Right ventricle myocardium inferior (tissue), 1 donor: ENCODE measurements around the gene MFSD1. TPM values are rescaled to one million over a fixed set of nuclear protein-coding genes. Genes with fewer than 3 reads are reported as not detected.
"Not testable (repeated sequence)": the region's sequence is repeated elsewhere in the genome, so short reads cannot be mapped to it uniquely, and the experiment has no call there.

Experiments
- ATAC-seq: fragments of 200-7000 bp; cut with Tn5 transposase; one replicate; pipeline ENCODE4 v1.9.1; 2020; ENCODE audit warnings: mild to moderate bottlenecking, moderate library complexity
- DNase-seq: peaks from one replicate; pipeline ENCODE4 v3.0.0; 2021; ENCODE audit errors: missing footprints
- intact Hi-C: fragments of 100-400 bp; cut with DNase I; formaldehyde crosslinking; loops from one replicate; pipeline ENCODE4 v1.11.0; 2022
- total RNA-seq: library from RNA; stranded (reverse); fragmentation: NEBNext Ultra II Directional; extraction: Animal tissue kit (Norgen Biotek cat#: 25700); gene quantifications from one replicate; pipeline ENCODE4 v1.2.1, GENCODE V29; 2021
- donor health status: DM: no; HTN: yes; CAD: no; lungs with severe emphysema.

The MFSD1 gene
- total RNA-seq, 1 donor from 2014 or later, result 32.2 TPM

DNA sequence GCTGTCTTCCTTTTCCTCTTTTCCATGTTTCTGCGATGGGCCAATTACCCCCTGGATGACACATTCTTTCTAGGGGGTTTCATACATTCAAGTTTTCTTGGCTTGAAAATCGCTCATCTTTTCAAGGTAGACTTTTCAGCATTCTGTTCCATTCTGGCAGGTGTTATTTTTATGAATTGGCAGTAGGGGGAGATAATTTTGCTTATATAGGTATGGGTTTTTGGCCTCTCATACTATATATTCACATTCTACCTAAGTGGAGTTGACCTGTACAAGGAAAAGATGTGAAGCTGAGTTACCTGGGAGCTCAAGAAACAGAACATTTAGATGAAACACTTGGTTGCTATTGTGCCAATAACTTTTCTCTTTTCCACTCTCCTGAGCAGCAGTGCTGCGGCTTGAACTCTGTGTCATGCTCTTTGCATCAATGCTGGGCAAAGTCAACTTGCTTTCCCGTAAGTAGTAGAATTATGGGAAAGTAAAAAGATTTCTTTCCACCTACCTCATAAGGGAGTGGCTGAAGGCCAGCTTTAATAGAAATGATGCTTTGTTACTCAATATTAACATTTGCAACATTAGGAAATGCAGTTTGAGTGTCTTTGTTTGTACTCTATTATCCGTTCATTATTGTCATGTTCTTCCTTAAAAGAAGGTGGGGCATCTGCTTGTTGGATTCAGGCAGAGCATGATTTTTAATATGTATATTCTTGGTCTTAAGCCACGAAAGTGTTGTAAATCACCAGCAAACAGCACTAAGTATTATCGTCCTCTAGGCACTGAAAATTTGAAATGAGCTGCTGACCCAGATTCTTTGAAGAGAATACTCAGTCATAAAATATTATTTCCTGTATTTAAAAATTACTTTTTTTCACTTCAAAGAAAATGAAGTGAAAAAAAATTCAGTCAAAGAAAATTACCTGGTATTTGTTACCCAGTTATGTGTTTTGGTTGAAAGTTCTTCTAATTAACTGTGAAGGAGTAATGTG is 27.7 kb upstream of the MFSD1 start:
- ATAC-seq (peak; percentile 58), DNase-seq (no peak)
- intact Hi-C loops, result loop anchor here (5.0 kb wide), 1 partner anchor 42 kb away; the partner anchor contains the start of gene RARRES1

DNA sequence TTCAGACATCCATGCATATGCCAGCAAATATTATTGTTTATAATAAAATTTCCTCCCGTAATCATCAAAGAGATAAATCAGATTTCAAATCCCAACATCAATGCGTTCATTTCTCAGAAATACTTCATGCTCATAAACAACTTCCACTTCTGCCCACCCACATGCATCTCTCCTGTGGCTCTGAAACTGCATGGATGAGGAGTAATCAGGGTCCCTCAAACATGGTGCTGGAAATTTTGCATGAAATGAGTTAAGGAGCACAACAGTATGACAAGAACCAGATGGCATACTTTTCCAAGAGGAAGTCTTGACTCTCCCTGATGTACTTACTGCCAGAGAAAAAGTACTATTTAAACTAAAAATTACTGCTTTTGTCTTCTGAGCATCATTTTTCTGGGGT is 26.9 kb upstream of the MFSD1 start:
- DNase-seq (no peak), ATAC-seq (peak; percentile 52)
- intact Hi-C loops, result loop anchor here (5.0 kb wide), 1 partner anchor 43 kb away; the partner anchor contains the start of gene RARRES1

DNA sequence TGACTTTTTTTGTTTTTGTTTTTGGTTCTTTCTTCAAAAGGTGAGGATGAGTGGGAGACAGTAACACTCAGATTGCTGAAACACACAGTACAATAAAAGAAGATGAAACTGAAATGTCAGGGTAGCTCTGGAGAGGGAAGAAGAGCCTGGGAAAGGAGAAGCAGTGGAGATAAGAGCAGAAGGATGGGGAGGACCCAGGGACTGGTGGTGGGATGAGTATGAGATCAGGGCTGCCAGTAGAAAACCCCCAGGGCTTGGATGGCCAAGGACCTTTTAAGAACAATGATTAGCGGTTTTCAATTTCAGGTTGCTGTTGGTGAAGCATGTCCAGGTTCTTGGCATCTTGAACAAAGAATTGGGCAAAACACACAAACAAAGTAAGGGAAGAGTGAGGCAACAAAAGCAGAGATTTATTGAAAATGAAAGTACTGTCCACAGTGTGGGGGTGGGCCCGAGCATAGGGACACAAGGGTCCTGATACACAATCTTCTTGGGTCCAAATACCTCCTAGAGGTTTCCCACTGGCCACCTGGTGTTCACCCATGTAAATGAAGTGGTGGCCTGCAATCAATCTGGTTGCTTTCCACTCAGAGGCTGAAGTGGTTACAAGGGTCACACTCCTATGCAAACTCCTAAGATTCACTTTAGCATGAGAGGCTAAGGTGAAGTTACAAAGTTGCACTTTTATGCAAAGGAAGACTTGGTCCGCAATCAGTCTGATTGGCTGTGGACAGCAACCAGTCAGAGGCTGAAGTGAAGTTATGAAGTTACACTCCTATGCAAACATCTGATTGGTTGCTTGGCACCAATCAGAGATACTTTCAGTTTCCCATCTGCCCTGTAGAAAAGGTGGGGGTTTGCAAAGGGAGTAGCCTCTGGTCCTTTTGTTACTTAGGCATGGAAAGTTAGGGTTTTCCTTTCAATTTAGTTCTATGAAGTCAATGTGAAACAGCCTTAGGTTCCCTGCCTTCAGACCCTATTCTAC is 26.1 kb upstream of the MFSD1 start:
- DNase-seq, result no peak
- intact Hi-C loops, result no loop called here

DNA sequence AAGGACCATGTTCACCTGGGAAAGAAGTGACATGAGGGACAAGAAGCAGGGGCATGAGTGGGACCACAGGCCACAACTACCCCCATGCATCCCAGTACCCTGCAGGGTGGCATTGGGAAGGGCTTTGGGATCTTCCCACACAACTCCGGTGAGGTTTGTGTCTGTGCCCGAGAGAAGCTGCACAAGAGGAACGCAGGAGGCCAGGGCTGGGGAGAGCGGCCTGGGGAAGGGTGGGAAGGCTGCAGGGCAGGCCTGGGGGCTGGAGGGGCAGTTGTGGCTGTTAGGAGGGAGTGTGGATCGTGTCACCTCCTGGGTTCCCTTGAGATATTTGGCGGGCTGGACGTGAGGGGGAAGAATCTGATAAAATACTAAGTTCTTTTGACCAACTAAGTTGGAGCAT is 25.3 kb upstream of the MFSD1 start:
- DNase-seq, result no peak
- intact Hi-C loops, result no loop called here

More for the DNA sequence above, 26.1 kb upstream of the MFSD1 start:
- ATAC-seq, result no peak

DNA sequence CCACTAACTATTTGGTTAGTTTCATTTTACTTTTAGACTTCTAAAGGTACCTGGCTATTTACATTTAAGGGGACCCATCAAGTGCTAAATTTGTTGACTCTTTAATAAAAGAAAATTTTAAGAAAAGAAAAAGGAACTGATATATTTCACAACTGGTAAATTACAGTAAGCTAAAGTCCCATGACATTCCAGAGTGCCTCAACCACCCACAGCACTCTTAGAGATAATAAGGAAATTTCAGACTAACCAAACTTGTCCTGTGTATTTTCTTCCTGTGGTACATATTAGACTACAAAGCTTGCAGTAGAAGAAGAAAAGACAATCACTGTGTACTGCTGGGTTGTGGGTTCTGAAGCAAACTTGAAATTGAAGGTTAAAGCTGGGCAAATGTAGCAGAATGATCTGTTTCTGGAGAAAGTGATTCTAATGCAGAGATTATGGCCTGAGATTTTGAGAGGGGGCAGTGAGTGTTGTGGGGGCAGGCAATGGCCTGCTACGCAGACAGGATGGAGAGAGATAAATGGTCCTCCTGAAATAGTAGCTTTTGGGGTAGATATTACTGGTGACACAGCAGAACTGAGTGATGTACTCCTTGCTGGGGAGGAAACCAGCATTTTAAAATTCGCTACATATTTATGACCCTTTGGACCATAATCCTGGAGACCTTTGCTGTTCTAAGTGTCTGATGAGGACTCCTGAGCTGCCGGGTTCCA is 24.5 kb upstream of the MFSD1 start:
- ATAC-seq, result no peak
- no peak for DNase-seq
- intact Hi-C loops, result no loop called here

More for the DNA sequence above, 25.3 kb upstream of the MFSD1 start:
- ATAC-seq, result no peak

DNA sequence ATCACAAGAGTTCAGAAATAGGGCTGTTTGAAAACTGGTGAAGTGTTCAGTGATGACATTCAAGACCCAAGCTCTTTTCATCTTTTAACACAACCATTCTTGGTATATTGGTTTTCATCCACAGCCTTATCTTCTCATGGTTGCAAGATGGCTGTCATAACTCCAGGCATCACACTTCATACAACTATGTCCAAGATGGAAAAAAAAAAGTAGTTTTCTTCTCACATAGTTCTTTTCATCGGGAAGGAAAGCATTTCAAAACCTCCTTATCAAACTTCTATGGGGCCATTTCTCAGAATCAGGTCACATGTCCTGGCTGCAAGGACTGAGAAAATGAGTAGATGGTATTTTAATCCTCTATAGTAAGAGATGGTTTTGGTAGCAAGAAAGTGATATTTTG is 21.1 kb upstream of the MFSD1 start:
- ATAC-seq (no peak), DNase-seq (no peak)
- intact Hi-C loops, result no loop called here

DNA sequence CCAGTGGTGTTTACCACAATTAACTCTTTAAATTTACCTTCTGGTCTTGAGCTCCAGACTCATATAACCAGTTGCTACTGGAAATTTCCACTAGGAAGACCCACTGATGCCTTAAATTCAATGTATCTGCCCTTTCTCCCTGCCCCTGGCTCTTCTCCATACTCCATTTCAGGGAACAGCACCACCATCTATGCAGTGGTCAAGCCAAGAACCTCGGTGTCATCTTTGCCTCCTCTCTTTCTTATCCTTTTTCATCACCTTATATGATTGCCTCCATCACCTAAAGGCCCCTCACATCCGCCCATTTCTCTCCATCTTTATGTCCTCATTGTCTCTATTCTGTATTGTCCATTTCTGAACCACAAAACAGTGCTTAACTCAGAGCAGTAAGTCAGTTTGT is 20.7 kb upstream of the MFSD1 start:
- ATAC-seq, result no peak
- intact Hi-C loops, result no loop called here
- no peak for DNase-seq

DNA sequence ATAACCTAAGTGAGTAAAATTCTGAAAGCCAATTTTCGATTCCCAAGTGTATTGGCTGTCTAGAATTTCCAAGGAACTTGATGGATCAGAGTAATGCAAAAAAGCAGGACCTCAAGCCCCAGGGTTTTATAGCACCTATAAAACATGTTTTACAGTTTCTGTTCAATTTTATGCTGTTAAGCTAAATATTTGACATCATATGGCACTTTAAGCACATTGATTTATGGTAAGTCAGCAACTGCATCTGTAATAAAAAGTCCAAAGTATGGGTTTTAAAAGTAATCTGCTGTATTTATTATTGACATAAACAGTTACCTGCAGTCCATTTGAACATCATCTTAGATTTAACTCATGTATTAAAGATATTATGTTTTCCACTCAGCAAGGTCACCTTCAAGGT is 20.0 kb upstream of the MFSD1 start:
- ATAC-seq (no peak), DNase-seq (no peak)
- intact Hi-C loops, result no loop called here

DNA sequence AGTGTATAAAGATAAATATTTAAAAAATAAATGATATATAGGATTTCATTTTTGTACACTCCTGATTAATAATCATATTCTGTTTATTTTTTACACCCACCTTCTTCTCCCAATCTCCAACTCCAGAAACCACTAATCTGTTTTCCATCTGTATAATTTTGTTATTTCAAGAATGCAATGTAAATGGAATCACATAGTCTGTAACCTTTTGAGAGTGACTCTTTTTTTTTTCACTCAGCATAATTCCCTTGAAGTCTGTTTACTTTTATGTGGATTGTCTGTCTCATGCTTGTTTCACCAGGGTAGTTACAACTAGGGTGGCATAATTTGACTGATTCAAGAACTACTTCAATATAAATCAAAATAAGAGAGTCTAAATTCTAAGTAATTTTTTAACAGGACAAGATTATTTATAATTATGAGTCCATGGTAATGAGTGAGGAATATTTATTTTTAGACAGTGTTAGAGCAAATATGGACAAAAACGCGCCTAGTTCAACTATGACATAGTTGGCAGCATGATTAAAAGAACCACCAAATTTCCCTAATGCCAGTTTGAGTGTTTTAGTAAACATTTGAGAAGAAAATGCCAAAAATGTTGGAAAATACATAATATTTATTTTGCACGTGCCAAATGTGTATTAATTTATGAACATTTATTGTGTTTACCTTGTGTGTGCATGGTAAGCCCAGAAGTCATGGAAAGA is 19.4 kb upstream of the MFSD1 start:
- DNase-seq (no peak), ATAC-seq (no peak)
- intact Hi-C loops, result no loop called here

DNA sequence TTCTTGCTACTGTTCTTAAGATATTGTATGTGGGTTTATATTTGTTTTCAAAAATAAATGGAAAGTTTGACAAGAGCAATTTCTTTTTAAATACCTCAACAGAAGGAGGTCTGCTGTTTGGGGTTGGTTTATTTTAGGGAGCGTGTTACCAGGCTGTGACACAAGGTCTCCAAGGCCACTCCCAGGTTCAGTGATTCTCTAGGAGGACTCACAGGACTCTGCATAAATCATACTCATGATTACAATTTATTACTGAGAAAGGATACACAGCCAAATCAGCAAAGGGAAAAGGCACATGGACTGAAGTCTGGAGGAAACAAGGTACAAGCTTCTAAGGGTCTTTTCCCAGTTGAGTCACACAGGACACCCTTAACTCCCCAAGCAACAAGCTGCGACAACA is 18.8 kb upstream of the MFSD1 start:
- ATAC-seq (no peak), DNase-seq (no peak)
- intact Hi-C loops, result no loop called here

DNA sequence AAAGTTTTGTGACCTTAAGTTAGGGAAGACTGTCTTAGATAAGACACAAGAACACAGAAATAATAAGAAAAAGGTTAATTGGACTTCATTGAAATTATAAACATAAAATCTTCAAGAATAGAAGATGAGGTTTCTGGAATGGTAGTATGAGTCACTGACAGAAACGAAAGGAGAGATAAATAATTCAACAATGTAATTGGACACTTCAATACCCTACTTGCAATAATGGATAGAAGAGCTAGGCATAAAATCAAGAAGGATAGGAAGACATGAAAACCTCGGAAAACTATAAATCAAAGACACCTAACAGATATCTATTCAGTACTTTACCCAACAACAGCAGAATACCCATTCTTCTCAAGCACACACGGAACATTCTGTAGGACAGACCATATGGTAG is 15.9 kb upstream of the MFSD1 start:
- no peak for ATAC-seq
- intact Hi-C loops, result no loop called here
- DNase-seq, result no peak

DNA sequence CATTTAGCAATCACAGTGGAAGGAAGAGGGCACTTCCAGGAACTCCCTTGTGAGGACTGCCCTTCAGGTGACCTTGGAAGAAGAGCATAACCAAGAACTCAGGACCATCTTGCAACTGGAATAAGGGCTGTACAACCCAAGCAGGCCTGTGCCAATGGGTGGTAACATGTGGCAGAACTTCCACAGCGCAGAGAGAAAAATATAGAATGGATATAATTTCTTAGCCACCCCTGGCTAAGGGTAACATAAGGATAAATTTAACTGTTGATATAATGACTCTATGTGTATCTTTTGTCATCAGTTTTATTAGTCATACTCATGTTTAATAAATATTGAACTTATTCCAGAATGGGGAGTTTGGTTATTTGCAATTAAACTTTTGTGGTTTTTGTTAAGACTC is 13.4 kb upstream of the MFSD1 start:
- intact Hi-C loops, result no loop called here
- DNase-seq (no peak), ATAC-seq (no peak)

DNA sequence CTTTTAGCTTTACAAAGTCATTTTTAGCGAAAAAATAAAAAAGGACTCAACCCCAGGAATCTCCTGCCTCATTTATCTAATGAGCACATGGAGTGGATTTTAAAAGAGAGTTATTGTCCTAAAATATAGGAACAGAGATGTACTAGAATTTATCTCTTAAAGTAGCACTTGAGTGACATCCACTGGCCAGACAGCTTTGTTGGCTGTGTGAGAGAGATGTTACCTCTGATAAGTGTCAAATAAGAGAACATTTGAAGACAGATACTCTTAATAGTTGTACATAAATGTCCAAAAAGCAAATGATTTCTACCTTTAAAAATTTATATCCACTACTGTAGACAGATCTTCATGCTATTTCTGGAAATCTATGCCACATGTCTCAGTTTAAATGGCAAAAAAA is 12.3 kb upstream of the MFSD1 start:
- intact Hi-C loops, result no loop called here
- DNase-seq, result no peak
- peak; percentile 49 for ATAC-seq

DNA sequence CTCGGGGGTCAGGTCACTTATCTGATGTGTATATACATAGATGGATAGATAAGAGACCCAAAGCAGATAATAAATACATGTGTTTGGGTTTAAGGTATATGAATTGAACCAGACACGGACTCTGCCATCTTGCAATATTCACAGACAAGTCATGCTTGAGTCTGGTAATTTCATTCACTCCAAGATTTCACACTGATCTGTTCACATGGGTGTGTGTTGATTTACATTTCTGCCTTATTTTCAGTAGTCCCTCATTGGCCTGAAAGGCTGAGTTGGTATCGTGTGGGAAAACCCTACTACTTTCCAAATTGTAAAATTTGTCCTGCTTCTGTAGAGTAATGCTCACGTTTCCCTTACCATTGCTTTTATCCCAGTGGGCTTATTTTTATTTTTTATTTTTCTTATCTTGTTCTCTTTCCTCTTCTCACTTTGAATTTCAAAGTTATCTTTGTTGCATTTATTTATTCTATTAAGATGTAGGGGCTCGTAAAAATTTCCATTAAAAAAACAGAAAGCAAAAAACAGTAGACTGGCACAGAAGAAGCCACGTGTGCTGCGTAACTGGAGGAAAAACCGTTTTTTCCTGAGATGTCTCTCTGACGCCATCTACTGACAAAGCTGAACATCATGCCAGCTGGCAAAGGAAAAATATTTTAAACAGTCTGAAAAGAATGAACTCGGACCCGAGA is 10.8 kb upstream of the MFSD1 start:
- DNase-seq, result no peak
- intact Hi-C loops, result loop anchor here (1.0 to 5.0 kb wide), 2 partner anchors 64 to 119 kb away; partner anchors contain the start of gene LXN

DNA sequence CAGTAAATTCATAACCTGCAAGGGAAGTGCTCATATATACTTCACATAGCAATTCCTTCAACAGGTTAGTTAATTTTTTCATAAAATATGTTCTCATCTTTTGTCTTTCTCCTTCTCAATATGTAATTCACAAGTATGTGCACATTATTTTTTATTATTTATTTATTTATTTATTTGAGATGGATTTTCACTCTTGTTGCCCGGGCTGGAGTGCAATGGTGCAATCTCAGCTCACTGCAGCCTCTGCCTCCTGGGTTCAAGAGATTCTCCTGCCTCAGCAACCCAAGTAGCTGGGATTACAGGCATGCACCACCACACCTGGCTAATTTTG is 10.3 kb upstream of the MFSD1 start:
- ATAC-seq, DNase-seq: not testable (repeated sequence)
- intact Hi-C loops, result loop anchor here (1.0 to 5.0 kb wide), 2 partner anchors 64 to 119 kb away; partner anchors contain the start of gene LXN

More for the DNA sequence above, 10.8 kb upstream of the MFSD1 start:
- peak; percentile 61 for ATAC-seq

DNA sequence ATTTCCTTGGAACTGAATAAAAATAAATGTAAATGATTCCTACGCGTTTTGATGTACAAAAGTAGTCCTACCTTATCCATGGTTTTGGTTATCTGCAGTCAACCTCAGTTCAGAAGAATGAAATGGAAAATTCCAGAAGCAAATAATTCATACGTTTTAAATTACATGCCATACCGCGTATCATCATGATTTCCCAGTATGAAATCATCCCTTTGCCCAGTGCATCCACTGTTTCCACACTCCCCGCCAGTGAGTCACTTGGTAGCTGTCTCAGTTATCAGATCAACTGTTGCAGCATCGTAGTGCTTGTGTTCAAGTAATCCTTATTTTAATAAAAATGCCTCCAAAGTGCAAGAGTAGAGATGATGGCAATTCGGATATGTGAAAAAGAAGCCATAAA is 9.1 kb upstream of the MFSD1 start:
- no peak for DNase-seq
- intact Hi-C loops, result loop anchor here (5.0 kb wide), 1 partner anchor 120 kb away; the partner anchor contains the start of gene LXN
- no peak for ATAC-seq

DNA sequence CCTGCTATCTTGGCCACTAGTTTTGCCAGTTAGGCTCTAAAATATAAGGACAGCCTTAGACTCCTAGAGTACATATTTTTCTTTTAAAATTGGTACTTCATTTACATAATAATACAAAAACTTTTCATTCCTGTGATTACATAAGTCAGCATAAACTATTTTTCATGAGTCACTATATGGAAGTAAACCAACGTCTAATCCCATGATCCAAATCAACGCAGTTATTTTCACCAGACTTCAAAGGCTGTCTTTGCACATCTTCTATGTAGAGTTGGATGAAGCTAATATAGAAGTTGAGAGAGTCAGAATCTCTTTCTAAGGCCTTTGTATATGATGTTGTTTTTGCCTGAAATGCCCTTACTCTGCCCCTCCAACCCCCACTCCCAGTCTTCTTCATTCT is 7.6 kb upstream of the MFSD1 start:
- intact Hi-C loops, result loop anchor here (5.0 kb wide), 1 partner anchor 122 kb away; the partner anchor contains the start of gene LXN
- DNase-seq (no peak), ATAC-seq (no peak)
